Inflammatory macrophage treated with lipopolysaccharide for 1 hour (primary cell): ENCODE data around the gene POU2F1.

ENCODE experiments used
- DNase-seq, 2 donors: peaks; one replicate each; pipeline ENCODE4 v3.0.0-alpha.2; 2020 to 2022

Gene POU2F1

DNA sequence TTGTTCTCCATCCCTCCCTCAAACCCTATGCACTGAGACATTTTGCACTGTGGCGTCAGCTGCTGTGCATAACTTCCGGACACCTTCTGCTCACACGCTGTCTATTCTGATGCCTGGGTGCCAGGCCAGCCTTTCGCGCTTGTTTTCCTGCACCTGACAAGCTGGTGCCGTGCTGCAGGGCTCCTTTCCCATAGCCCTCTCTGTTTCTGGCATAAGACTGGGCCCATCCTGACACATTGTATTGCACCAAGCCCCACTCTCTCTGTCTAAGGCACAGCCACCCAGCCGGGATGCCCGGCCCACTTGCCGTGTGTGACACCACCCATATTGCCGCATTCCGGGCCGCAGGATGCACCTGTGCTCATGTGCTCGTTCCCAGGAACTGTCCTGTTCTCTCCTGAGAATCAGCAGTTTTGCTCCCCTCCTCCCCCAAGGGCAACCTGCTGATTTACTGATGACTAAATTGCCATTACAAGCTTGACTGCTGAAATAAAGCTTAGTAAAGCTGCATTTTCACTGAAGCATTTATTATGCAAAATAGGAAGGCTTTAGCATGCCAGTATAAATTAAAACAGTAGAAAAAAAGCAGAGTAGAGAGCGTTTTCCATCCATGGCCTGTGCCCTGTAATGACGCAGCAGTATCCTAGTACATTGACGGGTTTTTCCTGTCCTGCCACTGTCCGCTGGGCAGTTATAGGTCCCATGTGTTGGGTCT is 209.6 kb downstream of the POU2F1 start:
- DNase-seq: no peak

DNA sequence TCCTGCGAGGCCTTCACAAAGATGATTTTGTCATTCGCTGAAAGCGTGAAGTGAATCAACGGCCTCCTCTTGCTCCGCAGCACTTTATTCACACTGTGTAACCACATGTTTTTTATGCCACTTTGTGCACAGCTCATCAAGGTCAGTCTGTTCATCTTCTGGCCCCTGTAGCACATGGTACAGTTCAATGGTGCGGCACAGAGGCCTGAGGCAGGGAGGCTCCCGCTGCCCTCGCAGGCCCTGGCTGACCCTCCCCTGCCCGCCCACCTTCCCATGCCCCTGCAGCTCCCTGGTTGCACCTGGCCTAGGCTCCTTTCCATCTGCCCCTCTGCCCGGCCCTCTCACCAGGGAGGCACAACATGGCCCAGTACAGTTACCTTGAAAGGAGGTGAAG is 210.2 kb downstream of the POU2F1 start:
- DNase-seq: no peak

DNA sequence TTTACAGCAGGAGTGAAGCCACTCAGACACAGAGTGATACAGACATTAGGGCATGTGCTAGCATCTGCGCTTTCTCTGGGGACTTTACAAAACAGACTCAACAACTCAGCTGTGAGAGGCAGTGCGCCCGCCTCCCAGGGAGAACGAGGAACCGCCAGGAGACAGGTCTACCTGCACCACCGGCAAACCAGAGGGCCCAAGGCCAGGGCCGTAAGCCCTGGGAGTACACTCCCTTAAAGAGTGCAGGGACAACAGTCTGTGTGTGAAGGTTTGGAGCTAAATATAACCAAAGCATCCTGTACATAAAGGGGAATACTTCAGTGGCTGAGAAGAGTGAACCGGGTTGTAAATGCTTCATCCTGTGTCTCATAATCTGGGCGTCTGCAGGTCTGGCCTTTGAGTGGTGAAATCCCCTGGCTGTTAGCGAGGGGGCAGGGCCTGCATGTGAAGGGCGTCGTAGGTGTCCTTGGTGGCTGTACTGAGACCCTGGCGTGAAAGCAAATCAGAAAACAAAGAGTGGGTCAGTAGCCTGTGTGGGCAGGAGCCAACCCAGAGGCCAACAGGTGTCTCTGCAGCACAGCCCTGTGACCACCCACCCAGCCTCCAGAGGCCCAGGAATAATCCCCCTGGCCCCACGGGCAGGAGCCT is 210.7 kb downstream of the POU2F1 start:
- DNase-seq: no peak

DNA sequence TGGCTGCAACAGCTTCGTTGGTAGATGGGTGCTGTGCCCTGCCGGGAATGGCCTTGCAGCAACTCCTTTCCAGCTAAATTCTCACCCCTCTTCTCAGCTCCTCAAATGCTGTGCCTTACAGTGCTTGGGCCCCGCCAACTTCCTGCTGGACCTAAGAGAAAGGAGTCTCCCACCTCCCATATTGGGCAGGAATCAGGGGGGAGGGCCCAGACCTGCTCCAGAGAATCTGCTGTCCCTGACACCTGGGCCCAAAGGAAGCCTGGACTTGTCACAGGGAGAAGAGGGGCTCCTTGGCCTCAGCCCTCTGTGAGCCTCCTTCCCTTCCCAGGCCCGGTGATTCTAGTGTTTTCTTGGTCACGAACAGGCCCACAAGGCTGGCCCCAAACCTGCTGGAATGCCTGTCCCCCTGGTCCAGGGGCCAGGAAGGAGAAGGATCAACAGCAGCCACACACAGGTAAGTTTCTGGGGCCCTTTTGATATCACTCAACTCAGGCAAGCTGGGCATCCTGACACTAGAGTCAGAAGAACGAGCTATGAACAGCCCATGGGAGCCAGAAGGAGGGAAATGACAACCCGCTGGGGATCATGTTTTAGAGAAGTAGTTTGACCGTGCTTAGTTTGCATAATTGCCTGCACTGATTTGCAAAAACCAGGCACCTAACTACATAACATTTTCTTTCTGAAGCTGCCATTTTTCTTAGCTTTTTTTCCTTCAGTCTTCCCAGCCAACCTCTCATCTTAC is 211.4 kb downstream of the POU2F1 start:
- DNase-seq: peak in 1 of 2 donors; percentile 11

DNA sequence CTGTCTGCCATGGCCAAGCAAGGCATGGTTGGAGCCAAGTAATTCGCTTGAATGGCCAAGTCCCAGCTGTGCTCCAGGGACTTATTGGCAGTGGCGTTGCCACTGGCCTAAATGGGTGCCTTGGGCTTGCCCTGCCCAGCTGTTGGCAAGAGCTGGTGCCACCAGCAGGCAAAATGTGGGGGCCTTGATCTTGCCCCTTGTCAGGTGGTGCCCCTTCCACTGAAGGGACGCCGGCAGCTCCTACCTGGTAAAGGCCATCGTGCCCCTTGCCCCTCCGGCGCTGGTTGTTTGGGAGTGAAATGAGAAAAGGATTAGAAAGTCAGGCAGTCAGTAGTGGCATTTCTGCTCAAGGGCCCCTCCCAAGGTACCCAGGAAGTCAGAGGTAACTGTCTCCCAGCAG is 212.1 kb downstream of the POU2F1 start:
- no peak for DNase-seq

DNA sequence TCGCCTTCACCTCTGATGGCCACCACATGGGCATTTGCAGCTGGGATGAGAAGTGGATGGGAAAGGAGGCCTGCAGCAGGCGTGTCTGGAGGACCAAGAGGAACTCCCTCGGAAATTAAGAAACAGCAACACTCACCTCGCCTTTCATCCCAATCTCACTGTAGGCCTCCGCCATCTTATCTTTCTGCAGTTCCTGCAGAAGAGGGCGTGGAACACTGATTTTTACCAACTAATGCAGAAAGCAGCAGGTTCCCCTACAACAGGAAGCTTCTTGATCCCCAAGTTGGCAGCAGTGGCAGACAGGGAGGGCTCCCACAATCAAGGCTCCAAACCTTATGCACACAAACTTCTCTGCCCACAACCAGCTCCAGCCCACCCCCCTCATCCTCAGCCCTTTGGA is 213.2 kb downstream of the POU2F1 start:
- DNase-seq: no peak

DNA sequence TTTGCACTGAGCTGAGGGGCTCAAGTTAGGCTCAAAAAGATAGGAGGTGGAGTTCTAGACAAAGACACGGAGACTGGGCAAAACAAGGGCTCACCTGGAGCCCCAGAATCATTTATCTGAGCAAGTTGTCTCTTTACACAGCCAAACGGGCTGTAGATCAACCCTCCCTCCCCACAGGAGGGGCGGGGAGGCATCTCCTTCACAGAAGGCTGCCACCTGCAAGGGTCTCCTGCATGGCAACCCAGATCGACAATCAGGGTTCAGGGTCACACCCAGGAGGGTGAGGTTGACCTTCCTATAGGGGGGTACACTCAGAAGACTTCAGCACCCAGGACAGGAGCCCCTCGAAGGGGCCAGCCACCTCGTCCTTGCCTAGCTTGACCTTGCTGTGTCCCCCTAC is 213.6 kb downstream of the POU2F1 start:
- DNase-seq: no peak

DNA sequence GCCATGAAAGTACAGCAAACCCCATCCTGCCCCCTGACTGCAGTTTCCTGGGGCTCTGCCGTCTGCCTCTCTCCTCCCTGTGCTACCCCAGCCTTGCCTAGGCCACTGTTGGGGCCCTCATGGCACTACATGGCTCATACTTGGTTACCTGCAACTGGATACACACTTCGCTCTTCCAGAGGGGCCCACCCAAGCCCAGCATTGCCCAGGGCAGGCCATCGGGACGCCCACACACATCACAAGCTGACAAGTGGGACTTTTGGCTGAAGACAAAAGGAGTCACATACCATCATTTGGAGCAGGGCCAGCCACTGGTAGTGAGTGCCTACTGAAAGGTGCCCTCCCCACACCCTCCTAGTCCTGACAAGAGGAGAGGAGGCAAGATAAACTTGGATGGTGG is 214.8 kb downstream of the POU2F1 start:
- no peak for DNase-seq

DNA sequence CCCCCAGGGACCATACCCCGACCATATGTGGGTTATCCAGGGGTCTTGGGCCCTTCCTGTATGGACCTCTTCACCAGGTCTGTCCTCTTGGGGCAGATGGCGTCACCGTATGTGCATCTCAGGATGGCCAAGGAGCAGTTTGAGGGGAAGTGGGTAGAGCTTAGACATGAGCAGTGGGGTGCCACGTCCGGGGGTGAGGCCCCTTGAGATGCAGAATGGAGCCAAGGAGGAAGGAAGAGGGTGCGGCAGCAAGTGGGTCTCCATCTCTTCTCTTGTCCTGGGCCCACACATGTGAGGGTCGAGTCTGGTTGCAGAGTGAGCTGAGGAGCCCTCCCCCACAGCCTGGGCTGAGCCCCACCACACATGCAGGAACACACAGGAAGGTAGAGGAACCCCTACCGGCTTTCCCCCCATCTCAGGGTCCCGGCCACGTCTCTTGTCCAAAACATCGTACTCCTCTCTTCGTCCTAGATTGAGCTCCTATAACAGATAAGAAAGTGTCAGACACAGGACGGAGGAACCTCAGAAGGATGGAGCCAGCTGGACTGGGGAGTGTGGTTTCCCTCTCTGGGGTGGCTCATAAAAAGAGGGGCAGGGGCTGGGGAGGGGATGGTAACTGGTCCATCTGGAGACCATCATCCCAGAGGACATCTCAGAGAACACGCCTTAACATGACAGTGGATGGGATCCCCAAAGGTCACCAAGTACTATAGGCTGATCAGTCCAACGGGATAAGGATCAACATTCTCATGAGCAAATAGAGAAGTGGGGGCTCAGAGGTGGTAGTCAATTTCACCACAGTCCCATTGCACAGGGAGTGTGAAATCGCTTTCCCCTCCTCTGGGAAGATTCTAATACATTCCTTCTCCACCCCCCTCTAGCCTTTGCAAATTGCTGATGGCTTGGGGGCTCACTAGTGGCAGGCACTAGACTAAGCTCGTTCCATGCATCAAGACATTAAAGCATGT is 217.8 kb downstream of the POU2F1 start:
- no peak for DNase-seq

DNA sequence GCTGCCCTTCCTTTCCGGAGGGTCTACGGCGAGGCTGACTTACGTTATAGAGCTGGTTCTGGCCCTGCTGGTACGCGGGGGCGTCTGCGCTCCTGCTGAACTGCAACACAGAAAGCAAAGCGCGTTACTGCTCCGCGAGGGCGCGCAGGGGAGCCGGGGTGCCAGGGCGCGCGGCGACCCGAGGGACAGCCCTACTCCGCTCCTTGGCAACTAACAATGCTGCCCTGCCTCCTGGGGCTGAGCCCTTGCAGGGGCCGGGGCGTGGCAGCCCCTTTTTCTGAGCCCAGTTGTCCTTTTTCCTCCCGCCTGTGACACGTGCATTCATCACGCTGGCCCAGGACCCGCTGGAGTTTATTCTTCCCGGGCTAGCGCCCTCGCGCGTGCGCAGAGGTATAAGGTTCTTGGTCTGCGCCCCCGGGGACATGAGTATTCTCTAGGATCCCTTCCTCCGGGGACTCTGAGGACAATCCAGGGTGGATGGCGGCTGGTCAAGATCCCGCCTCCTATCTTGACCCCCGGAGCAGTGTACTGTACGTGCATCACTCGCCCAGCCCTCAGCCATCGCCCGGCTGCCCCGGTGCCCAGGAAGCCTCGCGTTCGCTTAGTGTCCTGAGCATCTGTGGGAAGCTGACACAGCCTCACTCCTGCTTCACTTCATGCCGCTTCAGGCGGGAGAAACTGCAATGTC is 218.8 kb downstream of the POU2F1 start:
- DNase-seq: peak in 1 of 2 donors; percentile 32

DNA sequence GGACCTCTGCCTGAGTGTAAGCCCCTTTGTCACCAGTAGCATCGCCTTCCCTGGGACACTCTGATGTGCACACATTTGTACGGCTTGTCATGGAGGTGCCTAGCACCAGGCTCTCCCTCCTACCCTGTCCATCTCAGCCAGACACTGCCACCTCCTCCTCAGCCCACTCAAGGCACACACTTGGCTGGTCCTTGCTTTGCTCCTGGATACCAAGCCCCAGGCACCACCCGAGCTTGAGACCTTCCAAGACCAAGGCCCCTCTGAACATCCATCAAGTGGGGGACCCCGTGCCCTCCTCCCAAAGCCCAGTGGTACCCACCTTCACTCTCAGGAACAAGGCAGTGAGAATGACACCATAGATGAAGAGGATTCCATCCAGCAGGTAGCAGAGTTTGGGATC is 219.7 kb downstream of the POU2F1 start:
- DNase-seq: no peak

DNA sequence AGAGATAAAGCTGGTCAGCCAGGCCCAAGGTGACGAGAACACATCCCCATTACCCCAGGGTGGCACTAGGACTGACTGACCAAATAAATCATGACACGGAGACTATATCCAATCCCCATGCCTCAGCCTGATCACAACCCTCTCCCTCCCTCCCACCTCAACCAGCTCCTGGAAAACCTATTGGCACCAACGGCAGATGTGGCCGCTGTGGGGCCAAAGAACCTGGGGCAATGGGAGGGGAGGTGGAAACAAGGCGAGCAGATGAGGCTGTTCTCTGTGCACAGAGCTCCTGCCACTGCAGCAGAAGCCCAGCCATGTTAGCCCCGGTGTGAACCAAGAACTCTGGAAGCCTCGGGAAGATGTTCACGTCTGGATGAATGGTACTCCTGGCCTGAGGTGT is 220.1 kb downstream of the POU2F1 start:
- DNase-seq: no peak

DNA sequence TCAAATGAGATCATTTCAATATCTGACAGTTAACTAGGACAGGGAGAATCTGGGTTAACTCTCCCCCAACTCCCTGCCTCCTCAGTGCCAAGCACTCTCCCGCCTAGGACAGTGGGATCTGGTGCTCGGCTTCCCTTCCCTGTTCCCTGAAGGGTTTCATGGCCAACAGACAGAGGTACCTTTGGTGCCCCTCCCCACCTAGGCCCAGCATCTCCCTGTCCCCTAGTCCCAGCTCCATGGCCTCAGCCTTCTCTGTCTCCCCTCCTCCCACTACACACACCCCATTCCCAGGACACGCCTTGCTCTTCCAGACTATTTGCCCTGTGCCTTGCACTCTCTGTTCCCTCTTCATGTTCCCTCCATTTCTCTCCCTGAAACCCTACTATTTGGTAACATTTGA is 220.5 kb downstream of the POU2F1 start:
- no peak for DNase-seq

DNA sequence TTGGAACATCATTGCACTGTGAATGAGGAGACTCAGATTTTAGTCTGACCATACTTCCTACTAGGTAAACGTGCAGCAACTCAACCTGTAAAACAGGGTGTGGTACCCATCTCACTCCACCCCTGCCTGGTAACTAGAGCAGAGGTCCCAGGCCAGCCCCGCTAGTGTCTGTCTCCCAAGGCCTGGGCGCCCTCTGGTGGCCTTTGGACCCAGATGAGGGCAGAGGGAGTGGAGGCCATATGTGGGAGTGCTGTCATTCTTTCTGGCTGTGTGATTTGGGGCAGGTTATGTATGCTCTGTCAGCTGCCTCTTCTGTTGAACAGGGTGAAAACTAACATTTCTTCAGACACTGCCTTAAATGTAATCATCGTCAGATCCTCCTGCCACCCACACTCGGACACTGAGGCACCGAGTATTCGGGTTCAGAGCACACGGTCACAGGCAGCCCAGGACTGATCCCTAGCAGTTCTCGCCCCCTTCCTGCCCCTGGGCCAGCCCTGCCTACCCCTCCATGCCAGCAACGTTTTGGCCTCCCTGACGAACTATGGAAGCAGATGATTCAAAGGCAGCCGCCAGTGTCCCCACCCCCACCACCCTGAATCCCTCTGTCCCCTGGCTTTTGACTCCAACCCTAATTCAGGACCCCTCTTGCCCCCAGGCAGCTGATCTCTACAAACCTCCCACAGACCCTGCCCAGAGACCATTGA is 221.6 kb downstream of the POU2F1 start:
- DNase-seq: peak; percentile 67 to 91

DNA sequence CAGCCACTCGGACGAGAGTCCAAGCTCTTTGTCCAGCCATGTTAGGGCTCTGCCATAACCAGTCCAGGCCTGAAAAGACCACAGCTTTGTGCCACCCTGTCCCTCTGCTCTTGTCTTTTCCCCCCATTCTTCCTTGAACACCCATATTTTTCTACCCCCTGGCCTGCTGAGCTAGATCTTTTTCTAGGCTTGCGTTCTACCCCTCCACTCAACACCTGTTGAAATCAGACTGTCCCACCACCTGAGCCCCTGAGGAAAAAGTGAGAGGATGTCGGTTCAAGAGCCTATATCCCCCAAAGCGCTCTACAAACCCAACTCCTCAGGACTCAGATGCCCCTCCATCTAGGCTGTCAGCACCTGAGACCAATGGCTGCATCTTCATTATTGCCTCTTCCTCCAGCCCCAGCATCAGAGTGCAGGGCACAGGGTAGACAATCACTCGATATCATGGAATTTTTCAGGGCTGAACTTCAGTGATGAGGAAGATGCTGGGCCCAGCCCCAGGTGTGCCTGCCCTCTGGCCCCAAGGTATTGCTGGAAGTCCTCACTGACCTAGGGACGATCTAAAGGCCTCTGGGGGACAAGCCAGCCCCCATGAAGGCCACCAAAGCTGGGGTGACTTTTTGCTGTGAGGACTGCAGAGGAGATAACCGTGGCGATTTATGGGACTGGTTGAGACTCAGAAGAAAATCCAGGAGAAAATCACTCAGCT is 222.3 kb downstream of the POU2F1 start:
- no peak for DNase-seq

DNA sequence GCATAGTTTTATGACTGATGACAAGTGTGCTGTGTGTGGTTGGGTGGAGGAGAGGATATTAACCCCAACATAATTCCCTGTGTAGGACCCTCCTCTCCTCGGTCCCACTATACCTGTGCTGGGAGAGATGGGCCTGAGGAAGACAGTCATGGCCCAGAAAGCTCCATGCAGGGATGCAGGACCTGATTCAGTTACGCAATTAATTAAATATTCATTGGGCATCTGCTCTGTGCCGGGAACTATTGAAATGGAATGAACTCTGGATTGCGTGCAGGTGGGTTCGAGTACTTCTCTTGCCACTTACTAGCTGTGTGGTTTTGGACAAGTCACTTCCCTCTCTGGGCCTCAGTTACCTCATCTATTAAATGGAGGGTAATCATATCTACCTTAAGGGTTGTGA is 223.1 kb downstream of the POU2F1 start:
- no peak for DNase-seq

DNA sequence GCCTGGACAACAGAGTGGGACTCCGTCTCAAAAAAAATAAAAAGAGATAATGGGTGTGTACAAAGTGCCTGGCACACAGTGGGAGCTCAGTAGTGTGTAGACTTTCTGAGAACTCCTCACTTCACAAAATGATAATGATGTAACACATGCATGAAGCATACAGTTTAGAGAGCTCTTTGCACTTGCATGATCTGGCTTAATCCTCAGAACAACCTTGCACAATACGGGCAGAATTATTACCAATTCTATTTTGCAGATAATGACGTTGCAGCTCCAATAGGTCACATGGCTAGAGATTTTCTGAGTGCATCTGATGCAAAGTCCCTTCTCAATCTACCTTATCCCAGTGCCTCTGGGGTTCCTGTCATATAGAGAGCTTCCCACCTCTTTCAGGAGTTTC is 226.3 kb downstream of the POU2F1 start:
- peak; percentile 48 to 55 for DNase-seq

DNA sequence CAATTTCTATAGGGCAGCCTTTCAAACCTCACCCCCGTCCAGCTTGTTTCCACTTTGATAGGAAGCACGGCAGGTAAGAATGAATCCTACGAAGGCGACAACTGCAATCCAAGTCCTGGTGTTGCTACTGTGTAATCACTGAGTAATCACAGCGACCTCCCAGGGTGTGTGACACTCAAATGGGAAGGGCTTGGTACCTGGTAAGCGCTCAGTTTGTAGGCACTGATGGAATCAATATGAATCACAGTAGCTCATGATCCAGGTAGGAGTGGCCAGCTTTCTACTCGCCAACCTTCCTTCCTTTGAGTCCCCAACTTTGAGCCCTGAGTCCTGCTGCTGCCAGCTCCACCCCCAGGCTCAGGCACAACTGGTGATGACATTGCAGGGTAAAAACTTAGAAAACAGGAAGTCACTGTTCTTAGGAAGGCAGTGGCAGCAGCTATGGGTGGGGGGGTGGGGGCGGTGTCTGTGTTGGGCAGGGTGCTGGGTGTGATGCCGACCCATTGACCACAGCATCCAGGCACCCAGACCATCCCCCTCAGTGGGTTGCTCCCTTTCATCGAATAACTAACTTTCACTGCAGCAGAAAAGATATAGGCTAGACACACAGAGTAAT is 226.9 kb downstream of the POU2F1 start:
- peak; percentile 64 to 72 for DNase-seq

DNA sequence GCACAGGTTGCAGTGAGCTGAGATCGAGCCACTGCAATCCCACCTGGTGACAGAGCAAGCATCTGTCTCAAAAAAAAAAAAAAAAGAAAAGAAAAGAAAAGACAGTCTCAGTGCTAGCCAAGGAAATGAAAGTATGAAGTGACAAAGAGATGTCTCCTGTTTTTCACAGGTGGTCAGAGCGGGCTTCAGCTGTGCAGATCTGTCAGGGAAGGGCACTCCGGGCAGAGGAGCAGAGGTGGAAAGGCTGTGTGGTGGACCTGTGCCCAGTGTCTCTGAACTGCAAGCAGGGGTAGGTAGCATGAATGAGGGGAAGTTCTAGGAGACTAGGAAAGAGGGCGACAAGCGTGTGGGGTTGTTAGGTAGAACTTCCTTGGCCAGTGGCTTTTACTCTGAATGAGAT is 230.2 kb downstream of the POU2F1 start:
- no peak for DNase-seq

DNA sequence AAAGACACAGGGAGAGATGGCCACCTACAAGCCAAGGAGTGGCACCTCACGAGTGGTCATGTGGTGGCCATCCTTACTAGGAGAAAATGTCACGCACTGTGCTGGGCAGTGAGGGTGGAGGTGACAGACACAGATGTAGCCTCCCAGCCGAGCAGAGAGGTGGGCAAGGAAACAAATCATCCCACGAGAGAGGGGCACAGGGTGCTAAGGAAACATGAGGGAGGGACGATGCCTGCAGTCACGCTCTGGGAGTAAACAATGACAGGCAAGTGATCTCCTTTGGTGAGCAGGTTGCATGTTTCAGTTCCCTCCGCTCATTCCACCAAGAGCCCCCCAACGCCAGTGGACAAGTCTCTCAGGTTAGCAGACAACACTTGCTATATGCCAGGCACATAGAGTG is 231.8 kb downstream of the POU2F1 start:
- DNase-seq: no peak

DNA sequence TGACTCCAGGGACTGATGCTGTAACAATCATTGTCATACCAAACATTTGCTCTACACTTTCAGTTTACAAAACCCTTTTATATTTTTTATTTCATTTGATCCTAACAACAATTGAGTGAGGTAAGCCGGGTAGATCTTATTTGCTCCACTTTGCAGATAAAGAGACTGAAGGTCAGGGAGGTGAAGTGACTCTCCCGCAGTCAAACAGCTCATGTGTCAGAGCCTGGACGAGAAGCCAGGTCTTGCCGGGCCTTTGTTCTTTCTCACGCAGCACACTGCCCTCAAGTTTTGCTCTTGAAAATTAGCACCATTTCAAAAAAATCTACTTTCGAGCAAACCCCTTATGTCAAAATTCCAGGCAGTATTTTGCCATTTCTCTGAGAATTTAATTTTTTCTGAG is 232.4 kb downstream of the POU2F1 start:
- no peak for DNase-seq
